ENCODE results near the gene ZBTB7A.

ZBTB7A gene

DNA sequence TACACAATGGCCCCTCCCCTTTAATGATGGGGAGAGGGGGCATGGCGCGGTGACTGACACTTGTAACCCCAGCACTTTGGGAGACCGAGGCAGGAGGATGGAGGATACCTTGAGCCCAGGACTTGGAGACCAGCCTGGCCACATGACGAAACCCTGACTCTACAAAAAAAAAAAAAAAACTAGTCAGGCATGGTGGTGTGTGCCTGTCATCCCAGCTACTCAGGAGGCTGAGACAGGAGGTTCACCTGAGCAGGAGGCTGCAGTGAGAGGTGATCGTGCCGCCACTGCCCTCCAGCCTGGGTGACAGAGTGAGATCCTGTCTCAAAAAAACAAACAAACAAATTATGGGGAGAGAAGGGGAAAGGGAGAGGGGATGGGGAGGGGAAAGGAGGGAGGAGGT is 13.8 kb upstream of the ZBTB7A start:
- no peak overlapping the region for H3K4me3 ChIP-seq (ENCODE audit: low read depth, low read length)
- in situ Hi-C loops (cut with HindIII; ENCODE audit: low sequenced_read_pairs) = no loop called here
- no peak for DNase-seq (ENCODE audit: low read depth, low spot score)
- TF ChIP-seq, protein P1, sequence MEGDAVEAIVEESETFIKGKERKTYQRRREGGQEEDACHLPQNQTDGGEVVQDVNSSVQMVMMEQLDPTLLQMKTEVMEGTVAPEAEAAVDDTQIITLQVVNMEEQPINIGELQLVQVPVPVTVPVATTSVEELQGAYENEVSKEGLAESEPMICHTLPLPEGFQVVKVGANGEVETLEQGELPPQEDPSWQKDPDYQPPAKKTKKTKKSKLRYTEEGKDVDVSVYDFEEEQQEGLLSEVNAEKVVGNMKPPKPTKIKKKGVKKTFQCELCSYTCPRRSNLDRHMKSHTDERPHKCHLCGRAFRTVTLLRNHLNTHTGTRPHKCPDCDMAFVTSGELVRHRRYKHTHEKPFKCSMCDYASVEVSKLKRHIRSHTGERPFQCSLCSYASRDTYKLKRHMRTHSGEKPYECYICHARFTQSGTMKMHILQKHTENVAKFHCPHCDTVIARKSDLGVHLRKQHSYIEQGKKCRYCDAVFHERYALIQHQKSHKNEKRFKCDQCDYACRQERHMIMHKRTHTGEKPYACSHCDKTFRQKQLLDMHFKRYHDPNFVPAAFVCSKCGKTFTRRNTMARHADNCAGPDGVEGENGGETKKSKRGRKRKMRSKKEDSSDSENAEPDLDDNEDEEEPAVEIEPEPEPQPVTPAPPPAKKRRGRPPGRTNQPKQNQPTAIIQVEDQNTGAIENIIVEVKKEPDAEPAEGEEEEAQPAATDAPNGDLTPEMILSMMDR (IDR thresholded peaks at IDR 0.05; ENCODE audit: low read depth, low read length) = no peak

DNA sequence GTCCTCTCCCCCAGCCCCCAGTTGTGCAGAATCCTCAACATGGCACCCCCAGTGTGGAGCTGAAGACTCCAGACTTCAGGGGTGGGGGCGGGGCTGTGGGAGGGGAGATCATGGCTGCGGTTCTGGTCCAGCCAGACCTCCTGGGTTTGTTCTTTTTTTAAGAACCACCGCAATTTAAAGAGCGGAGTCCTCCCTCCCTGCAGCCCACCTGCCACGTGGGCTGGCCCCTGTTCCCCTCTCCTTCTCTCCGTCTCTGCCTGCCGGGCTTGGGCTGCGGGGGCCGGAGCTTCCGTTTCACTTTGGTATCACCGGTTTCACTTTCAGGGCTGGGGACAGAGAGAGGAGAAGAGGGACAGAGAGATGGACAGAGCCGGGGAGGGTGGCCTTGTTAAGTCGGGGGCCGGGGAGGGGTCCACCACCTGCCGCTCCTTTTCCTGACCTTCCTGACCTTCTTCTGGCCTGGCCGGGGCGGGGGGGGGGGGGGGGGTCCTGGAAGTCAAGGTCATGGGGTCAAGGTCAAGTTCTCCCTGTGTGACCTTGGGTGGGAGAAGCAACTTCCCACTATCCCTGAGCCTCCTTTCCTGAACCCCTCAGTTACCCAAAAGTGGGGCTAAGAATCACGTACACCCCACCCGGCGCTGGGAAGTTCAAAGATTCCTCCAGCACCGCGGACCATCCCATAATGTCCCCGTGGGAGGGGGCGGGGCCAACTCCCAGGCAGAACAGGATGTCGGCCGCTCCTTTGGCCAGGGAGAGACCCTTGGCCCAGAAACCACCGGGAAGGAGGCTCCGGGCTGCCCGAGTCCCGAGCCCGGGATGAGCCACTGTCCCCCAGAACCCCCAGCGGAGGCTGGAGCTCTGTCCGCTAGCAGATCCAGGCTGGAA is 11.3 kb upstream of the ZBTB7A start:
- in situ Hi-C loops (cut with HindIII; ENCODE audit: low sequenced_read_pairs) = no loop called here

DNA sequence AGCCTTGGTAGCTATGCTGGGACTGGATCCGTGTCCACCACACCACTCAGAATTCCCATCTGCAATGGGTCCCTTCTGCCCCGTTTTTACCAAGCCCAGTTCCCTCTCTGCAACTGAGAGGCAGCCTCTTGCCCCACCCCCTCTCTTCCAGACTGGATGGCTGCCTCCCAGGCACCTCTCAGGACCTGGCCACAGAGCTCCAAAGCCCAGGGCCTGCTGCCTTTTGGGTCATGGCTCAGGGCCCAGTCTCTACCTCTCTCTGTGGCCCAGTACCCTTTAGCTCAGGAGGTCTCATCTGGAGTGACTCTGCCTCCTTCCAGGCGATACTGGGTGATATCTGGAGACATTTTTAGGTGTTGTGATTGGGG is 10.3 kb upstream of the ZBTB7A start:
- H3K4me3 ChIP-seq (ENCODE audit: low read depth, low read length) = no peak overlapping the region
- in situ Hi-C loops (cut with HindIII; ENCODE audit: low sequenced_read_pairs) = no loop called here
- DNase-seq (ENCODE audit: low read depth, low spot score) = no peak
- TF ChIP-seq, protein P1 (IDR thresholded peaks at IDR 0.05; ENCODE audit: low read depth, low read length) = no peak

More for the DNA sequence above, 11.3 kb upstream of the ZBTB7A start:
- H3K4me3 ChIP-seq (ENCODE audit: low read depth, low read length) = peak overlapping the region; percentile 43
- TF ChIP-seq, protein P1 (IDR thresholded peaks at IDR 0.05; ENCODE audit: low read depth, low read length) = no peak
- no peak for DNase-seq (ENCODE audit: low read depth, low spot score)

DNA sequence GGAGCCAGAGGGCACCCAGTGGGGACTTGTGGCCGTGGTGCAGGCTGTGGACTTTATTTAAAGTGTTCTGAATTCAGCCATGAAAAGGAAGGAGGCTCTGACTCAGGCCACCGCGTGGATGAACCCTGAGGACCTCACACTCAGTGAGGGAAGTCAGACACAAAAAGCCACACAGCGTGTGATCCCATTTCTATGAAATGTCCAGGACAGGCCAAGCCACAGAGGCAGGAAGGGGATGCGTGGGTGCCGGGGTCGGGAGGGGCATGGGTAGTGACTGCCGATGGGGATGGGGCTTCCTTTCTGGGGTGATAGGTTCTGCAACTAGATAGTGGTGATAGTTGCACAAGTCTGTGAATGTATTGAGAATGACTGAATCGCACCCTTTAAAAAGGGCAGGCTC is 8.7 kb upstream of the ZBTB7A start:
- in situ Hi-C loops (cut with HindIII; ENCODE audit: low sequenced_read_pairs) = no loop called here
- no peak overlapping the region for H3K4me3 ChIP-seq (ENCODE audit: low read depth, low read length)
- TF ChIP-seq, protein P1 (IDR thresholded peaks at IDR 0.05; ENCODE audit: low read depth, low read length) = no peak
- DNase-seq (ENCODE audit: low read depth, low spot score) = no peak

DNA sequence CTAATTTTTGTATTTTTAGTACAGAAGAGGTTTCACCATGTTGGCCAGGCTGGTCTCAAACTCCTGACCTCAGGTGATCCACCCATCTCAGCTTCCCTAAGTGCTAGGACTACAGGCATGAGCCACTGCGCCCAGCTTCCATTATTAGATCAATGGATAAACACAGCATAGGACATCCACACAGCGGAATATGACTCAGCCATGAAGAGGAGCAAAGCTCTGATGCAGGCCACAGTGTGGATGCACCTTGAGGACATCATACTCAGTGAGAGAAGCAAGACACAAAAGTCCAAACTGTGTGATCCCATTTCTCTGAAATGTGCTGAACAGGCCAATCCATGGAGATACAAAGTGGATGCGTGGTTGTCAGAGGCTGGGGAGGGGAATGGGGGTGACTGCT is 4.9 kb upstream of the ZBTB7A start:
- in situ Hi-C loops (cut with HindIII; ENCODE audit: low sequenced_read_pairs) = no loop called here
- TF ChIP-seq, protein P1 (IDR thresholded peaks at IDR 0.05; ENCODE audit: low read depth, low read length) = no peak
- no peak for DNase-seq (ENCODE audit: low read depth, low spot score)
- no peak overlapping the region for H3K4me3 ChIP-seq (ENCODE audit: low read depth, low read length)

DNA sequence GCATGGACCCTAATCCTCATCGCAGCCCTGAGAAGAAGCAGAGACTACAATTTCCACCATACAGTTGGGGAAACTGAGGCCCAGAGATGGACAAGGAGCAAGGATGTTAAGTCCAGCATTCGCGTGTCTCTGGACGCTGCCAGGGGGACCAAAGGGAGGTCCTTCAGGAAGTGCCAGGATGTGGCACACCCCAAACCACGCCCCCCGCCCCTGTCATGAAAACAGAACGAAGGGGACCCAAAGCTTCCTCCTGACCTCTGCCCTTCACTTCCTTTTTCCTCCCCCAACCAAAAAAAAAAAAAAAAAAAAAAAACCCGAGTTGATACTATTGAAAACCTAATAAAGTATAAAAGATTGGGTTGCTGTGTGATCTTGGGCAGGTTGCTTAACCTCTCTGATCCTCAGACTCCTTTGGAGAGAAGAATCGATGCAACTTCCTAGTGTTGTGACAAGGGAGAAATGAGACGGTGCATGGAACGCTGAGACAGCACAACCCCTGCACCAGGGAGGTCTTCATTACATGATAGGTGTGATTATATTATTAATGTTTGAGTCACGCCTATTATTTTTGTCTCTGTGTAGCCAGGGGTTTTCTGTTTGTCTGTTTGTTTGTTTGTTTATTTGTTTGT is 2.7 kb upstream of the ZBTB7A start:
- in situ Hi-C loops (cut with HindIII; ENCODE audit: low sequenced_read_pairs) = no loop called here
- TF ChIP-seq, protein P1 (IDR thresholded peaks at IDR 0.05; ENCODE audit: low read depth, low read length) = no peak
- H3K4me3 ChIP-seq (ENCODE audit: low read depth, low read length) = no peak overlapping the region
- DNase-seq (ENCODE audit: low read depth, low spot score) = no peak

Data from astrocyte of the spinal cord (primary cell).